ENCODE measurements around the gene RFTN2. TPM values are rescaled to one million over a fixed set of nuclear protein-coding genes. Genes with fewer than 3 reads are reported as not detected.

The RFTN2 gene
- total and polyA plus RNA-seq, 9 of the 15 experiments (the other 6 are each of a cell fraction or from before 2014, with no cell fraction given): 0.01 to 0.11 (median 0.04) TPM; not detected in 6

DNA sequence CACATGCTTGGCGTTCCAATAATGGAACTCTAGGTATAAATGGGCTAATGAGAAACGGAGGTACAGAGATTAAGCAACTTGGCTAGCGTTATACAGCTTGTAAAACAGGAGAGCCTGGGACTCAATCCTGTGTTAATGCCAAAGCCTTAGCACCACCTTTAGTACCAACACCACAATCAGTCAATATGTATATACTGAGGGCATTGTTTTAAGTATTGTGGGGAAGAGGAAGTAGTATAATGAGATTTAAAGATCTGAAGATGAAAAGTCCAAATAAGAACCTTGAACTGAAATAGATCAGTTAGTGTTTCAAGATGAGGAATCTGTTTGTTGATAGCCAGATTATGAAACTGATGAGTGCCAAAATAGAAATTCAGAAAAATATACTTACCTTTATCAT, 37.9 kb upstream of the RFTN2 start (continued):
- TF ChIP-seq, protein P1, sequence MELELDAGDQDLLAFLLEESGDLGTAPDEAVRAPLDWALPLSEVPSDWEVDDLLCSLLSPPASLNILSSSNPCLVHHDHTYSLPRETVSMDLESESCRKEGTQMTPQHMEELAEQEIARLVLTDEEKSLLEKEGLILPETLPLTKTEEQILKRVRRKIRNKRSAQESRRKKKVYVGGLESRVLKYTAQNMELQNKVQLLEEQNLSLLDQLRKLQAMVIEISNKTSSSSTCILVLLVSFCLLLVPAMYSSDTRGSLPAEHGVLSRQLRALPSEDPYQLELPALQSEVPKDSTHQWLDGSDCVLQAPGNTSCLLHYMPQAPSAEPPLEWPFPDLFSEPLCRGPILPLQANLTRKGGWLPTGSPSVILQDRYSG (tag; conservative IDR thresholded peaks at IDR 0.05; ENCODE audit: low read depth): no peak
- no peak for TF ChIP-seq ZZZ3 (IDR thresholded peaks at IDR 0.05)
- no peak for TF ChIP-seq ZNF354B (CRISPR knock-in tag; IDR thresholded peaks at IDR 0.05)
- TF ChIP-seq CXXC5 (CRISPR knock-in tag; IDR thresholded peaks at IDR 0.05): no peak
- no peak for TF ChIP-seq BRF1 (IDR thresholded peaks at IDR 0.05; ENCODE audit: borderline replicate concordance, extremely low read depth, insufficient read length)

DNA sequence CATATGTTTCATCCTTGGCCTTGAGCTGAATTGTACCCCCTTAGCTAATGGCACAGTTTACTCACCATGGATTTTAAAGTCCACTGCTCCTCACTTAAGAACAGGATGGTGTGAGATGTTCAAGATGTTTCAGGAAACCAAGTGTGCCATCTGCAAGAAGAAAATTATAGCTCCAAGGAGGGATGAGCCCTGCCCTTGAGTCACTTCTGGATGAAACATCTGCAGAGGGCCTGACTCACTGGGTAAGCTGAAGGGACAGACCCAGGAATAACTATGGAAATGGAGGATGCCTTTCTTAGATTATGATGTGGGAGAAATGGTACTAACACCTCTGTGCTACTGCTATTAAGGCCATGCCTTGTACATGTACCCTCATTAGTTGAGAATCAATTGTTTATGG, 36.2 kb upstream of the RFTN2 start:
- Histone ChIP-seq H3K4me2 (ENCODE audit: insufficient read depth, low read length) (no peak overlapping the region), H4K20me1 (replicated peaks; ENCODE audit: control insufficient read depth, insufficient read depth, low read length) (peaks cover 9% of the 10 kb centered on the region), H3K9me3 (replicated peaks; ENCODE audit: control insufficient read depth, insufficient read depth, low read depth, low read length) (no peaks in the 10 kb centered on the region), H3K9ac (ENCODE audit: insufficient read depth in 1 of 2, low read depth in 2 of 2, low read length in 2 of 2) (no peak overlapping the region), H3K79me2 (ENCODE audit: control insufficient read depth, insufficient read depth, low read length) (peaks cover 47% of the 10 kb centered on the region), H3K4me3 (no peak overlapping the region), H3K27ac (ENCODE audit: extremely low read depth, low read depth, low read length) (no peak overlapping the region), H3K9me1 (ENCODE audit: control insufficient read depth, insufficient read depth, low read length) (no peaks in the 10 kb centered on the region), H3K4me1 (replicated peaks in 1 of 2; ENCODE audit: control insufficient read depth in 2 of 2, insufficient read depth in 2 of 2, low read length in 2 of 2) (peaks cover 0 to 12% of the 10 kb centered on the region in 2 experiments; a peak in 3 of 5 replicates), H3K27me3 (ENCODE audit: control insufficient read depth in 2 of 2, insufficient read depth in 2 of 2, low read length in 2 of 2) (no peaks in the 10 kb centered on the region), H3K36me3 (ENCODE audit: control insufficient read depth, insufficient read depth, low read length) (peaks cover 60% of the 10 kb centered on the region), H2AFZ (ENCODE audit: low read depth, low read length) (no peak overlapping the region)
- no peak for ATAC-seq
- BruUV-seq (replicated peaks): no TSS peak
- ChIA-PET POLR2A (interaction anchor here (0.9 kb wide), 1 partner anchor 17 kb away, joined by 3 read pairs; no protein-coding TSS in a partner anchor), CTCF (ENCODE audit: low intra/inter-chr PET ratio) (no interaction called here)
- TF ChIP-seq MTA1 (IDR thresholded peaks at IDR 0.05; ENCODE audit: borderline replicate concordance) (no peak), MAFG (tag; conservative IDR thresholded peaks at IDR 0.05) (no peak), ELF2 (CRISPR knock-in tag; IDR thresholded peaks at IDR 0.05) (no peak), ZNF707 (CRISPR knock-in tag; conservative IDR thresholded peaks at IDR 0.05) (no peak), RNF219 (CRISPR knock-in tag; IDR thresholded peaks at IDR 0.05) (no peak), MXI1 (IDR thresholded peaks at IDR 0.05; ENCODE audit: low read depth, low read length) (no peak), TRIM28 (IDR thresholded peaks at IDR 0.05) (no peak), ZNF23 (CRISPR knock-in tag; IDR thresholded peaks at IDR 0.05) (no peak)
- TF ChIP-seq, protein P2, sequence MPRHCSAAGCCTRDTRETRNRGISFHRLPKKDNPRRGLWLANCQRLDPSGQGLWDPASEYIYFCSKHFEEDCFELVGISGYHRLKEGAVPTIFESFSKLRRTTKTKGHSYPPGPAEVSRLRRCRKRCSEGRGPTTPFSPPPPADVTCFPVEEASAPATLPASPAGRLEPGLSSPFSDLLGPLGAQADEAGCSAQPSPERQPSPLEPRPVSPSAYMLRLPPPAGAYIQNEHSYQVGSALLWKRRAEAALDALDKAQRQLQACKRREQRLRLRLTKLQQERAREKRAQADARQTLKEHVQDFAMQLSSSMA (CRISPR knock-in tag; IDR thresholded peaks at IDR 0.05): no peak
- TF ChIP-seq, protein P3, sequence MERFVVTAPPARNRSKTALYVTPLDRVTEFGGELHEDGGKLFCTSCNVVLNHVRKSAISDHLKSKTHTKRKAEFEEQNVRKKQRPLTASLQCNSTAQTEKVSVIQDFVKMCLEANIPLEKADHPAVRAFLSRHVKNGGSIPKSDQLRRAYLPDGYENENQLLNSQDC (CRISPR knock-in tag; IDR thresholded peaks at IDR 0.05): no peak
- DNase-seq (ENCODE audit: extremely low read depth in 1 of 4, low spot score in 3 of 4): no peak
- intact Hi-C loops (cut with micrococcal nuclease) (no loop called here), in situ Hi-C loops (cut with MboI) (no loop called here)
- no peak for FAIRE-seq

All from K562 (cell line).